HepG2 (cell line): Measurements from ENCODE around the gene DHTKD1. TPM values are rescaled to one million over a fixed set of nuclear protein-coding genes. Genes with fewer than 3 reads are reported as not detected.

ENCODE experiments used
- BATF2 ChIP-seq: sonication (generic); formaldehyde crosslinking; IDR thresholded peaks from 2 replicates; pipeline ENCODE4 v1.8.0; 2022; ENCODE audit warnings: mild to moderate bottlenecking, missing genetic modification reagents, moderate library complexity
- HCFC1 ChIP-seq: fragments of 150-350 bp; IDR thresholded peaks from 2 replicates; pipeline ENCODE4 v1.6.1; 2014; ENCODE audit warnings: low read depth, low read length
- HIVEP1 ChIP-seq: sonication (generic); formaldehyde crosslinking; IDR thresholded peaks from 2 replicates; pipeline ENCODE4 v1.4.0; 2020; ENCODE audit warnings: mild to moderate bottlenecking, missing genetic modification reagents
- HNRNPUL1 ChIP-seq: fragments of 200-400 bp; formaldehyde crosslinking; IDR thresholded peaks from 2 replicates; pipeline ENCODE4 v1.6.1; 2017; ENCODE audit warnings: low read depth, mild to moderate bottlenecking, low read length, moderate library complexity
- IRF9 ChIP-seq: sonication (generic); formaldehyde crosslinking; IDR thresholded peaks from 2 replicates; pipeline ENCODE4 v1.8.0; 2022; ENCODE audit warnings: missing genetic modification reagents, mild to moderate bottlenecking, borderline replicate concordance
- KDM5A ChIP-seq: fragments of 200-600 bp; sonication (generic); IDR thresholded peaks from 2 replicates; pipeline ENCODE4 v1.7.0; 2018; ENCODE audit warnings: antibody characterized with exemption, mild to moderate bottlenecking, low read length, borderline replicate concordance
- KMT2A ChIP-seq: sonication (generic); formaldehyde crosslinking; IDR thresholded peaks from 2 replicates; pipeline ENCODE4 v1.4.0; 2020; ENCODE audit warnings: missing genetic modification reagents
- MTERF4 ChIP-seq: sonication (generic); formaldehyde crosslinking; IDR thresholded peaks from 2 replicates; pipeline ENCODE4 v1.8.0; 2023; ENCODE audit warnings: mild to moderate bottlenecking, missing genetic modification reagents
- NFAT5 ChIP-seq: sonication (generic); formaldehyde crosslinking; IDR thresholded peaks from 2 replicates; pipeline ENCODE4 v1.4.0; 2020; ENCODE audit warnings: missing genetic modification reagents
- NFKB2 ChIP-seq: sonication (generic); formaldehyde crosslinking; IDR thresholded peaks from 2 replicates; pipeline ENCODE4 v1.4.0; 2020; ENCODE audit warnings: missing genetic modification reagents, borderline replicate concordance
- PAX8 ChIP-seq: sonication (generic); formaldehyde crosslinking; IDR thresholded peaks from 2 replicates; pipeline ENCODE4 v1.8.0; 2022; ENCODE audit warnings: mild to moderate bottlenecking, missing genetic modification reagents, borderline replicate concordance
- SAFB2 ChIP-seq: sonication (generic); formaldehyde crosslinking; IDR thresholded peaks from 2 replicates; pipeline ENCODE4 v1.5.1; 2020; ENCODE audit warnings: missing genetic modification reagents, low read depth, mild to moderate bottlenecking, borderline replicate concordance
- TEAD3 ChIP-seq: optimal IDR thresholded peaks from 2 replicates; pipeline ENCODE3; 2016; ENCODE audit warnings: borderline replicate concordance
- U2AF2 ChIP-seq: fragments of 200-400 bp; formaldehyde crosslinking; IDR thresholded peaks from 2 replicates; pipeline ENCODE4 v1.6.1; 2017; ENCODE audit warnings: low read depth, mild to moderate bottlenecking, low read length
- ZNF260 ChIP-seq: sonication (generic); formaldehyde crosslinking; IDR thresholded peaks from 2 replicates; pipeline ENCODE4 v1.4.0; 2020; ENCODE audit warnings: missing genetic modification reagents, low read depth, mild to moderate bottlenecking, borderline replicate concordance
- ZNF605 ChIP-seq: sonication (generic); formaldehyde crosslinking; IDR thresholded peaks from 2 replicates; pipeline ENCODE4 v1.8.0; 2022; ENCODE audit warnings: mild to moderate bottlenecking, missing genetic modification reagents
- ZNF749 ChIP-seq: sonication (generic); formaldehyde crosslinking; IDR thresholded peaks from 2 replicates; pipeline ENCODE4 v1.8.0; 2022; ENCODE audit warnings: mild to moderate bottlenecking, missing genetic modification reagents, moderate library complexity, borderline replicate concordance
- ZNF879 ChIP-seq: sonication (generic); formaldehyde crosslinking; IDR thresholded peaks from 2 replicates; pipeline ENCODE4 v1.8.1; 2023; ENCODE audit warnings: missing genetic modification reagents
- ZSCAN31 ChIP-seq: sonication (generic); formaldehyde crosslinking; IDR thresholded peaks from 2 replicates; pipeline ENCODE4 v1.5.0; 2020; ENCODE audit warnings: low read depth, mild to moderate bottlenecking, missing genetic modification reagents
- ZXDC ChIP-seq: sonication (generic); formaldehyde crosslinking; IDR thresholded peaks from 2 replicates; pipeline ENCODE4 v1.5.0; 2020; ENCODE audit warnings: mild to moderate bottlenecking, missing genetic modification reagents
- polyA plus RNA-seq, 8 experiments: library from polyadenylated mRNA; depleted of rRNA in 3 of 8; stranded (reverse) in 7 of 8; unstranded in 1 of 8; fragments of >200 nt; fragmentation: Illumina TruSeq in 4 of 8; extraction: Trizol in 4 of 8; gene quantifications; 2 replicates each; pipeline versions ENCODE4 v1.2.1 to v1.2.3, GENCODE V29; 2011 to 2016; ENCODE audit warnings: low read depth in 4 of 8, missing spikeins in 1 of 8, mixed read lengths in 1 of 8; ENCODE audit not compliant: insufficient read depth in 1 of 8
- total RNA-seq, 5 experiments: library from RNA; depleted of rRNA; stranded (reverse); fragments of >200 nt; fragmentation: Illumina TruSeq; extraction: Trizol; gene quantifications; 2 replicates each; pipeline ENCODE4 v1.2.3, GENCODE V29; 2016; ENCODE audit warnings: low read depth in 1 of 5

DHTKD1 gene
- total and polyA plus RNA-seq, 2 of the 13 experiments (the other 11 are each of a cell fraction or from before 2014, with no cell fraction given) = 9.6 to 14.1 TPM

GRCh38 chr10:12042409-12042796, 26.4 kb upstream of the DHTKD1 start (continued):
- TF ChIP-seq IRF9 (CRISPR knock-in tag) (no peak), HNRNPUL1 (no peak), BATF2 (CRISPR knock-in tag) (no peak), ZNF260 (CRISPR knock-in tag) (no peak), NFKB2 (CRISPR knock-in tag) (no peak; the same call in 1 of the 2 replicates), ZNF605 (no peak; the same call in 1 of the 2 replicates), ZXDC (CRISPR knock-in tag) (no peak), TEAD3 (CRISPR knock-in tag) (no peak), HCFC1 (no peak), NFAT5 (CRISPR knock-in tag) (no peak), ZSCAN31 (CRISPR knock-in tag) (0 out of 2 replicates have a peak, but pooled peaks have one; percentile 59), MTERF4 (no peak), ZNF879 (peak; percentile 62; the same call in 1 of the 2 replicates), U2AF2 (no peak), KDM5A (peak; percentile 85), HIVEP1 (CRISPR knock-in tag) (peak; percentile 75), PAX8 (CRISPR knock-in tag) (no peak), SAFB2 (no peak), ZNF749 (CRISPR knock-in tag) (no peak), KMT2A (CRISPR knock-in tag) (peak; percentile 24; the same call in 1 of the 2 replicates)
